ENCODE measurements around the gene APP. TPM values are rescaled to one million over a fixed set of nuclear protein-coding genes. Genes with fewer than 3 reads are reported as not detected.

Gene APP
- total RNA-seq, 1 donor: 404 TPM

DNA sequence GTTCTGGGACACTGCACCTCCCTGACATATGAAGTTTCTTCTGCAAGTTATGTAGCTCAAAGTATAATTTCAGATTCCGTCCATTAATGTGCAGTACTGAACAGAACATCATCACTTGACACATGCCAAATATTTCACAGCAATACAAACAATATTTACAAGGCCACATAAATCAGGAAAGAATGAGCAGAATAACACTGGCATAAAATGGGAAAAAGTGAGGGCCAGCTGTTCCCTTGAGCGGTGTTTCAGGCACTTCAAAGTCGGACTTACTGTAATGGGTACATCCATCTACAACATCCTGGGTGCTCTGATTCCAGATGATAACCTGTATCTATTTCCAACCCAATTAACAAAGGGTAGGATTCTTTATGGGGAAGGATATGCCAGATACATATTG is 217.4 kb downstream of the APP start:
- no peak for DNase-seq (ENCODE audit: low read depth)
- H3K4me3 ChIP-seq (ENCODE audit: low read depth, low read length): no peak overlapping the region
- TF ChIP-seq CTCF (IDR thresholded peaks at IDR 0.05; ENCODE audit: insufficient read depth, low read length): no peak

DNA sequence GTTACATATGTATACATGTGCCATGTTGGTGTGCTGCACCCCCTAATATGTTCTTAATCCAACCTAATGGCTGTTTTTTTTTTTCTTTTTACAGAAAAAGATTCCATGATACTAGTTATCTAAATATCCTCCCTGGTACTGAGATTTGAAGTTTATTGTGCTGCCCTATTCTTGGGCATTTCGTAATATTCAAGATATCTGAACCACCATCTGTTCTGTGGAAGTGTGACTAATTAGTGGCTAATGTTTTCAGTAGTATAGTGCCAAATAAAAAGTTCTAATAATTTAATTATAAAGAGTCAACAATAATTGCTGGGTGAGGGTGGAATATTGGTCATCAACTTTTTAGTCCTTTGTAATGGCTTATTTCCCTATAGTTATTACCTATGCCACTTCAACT is 218.3 kb downstream of the APP start:
- DNase-seq (ENCODE audit: low read depth): no peak
- TF ChIP-seq CTCF (IDR thresholded peaks at IDR 0.05; ENCODE audit: insufficient read depth, low read length): no peak
- no peak overlapping the region for H3K4me3 ChIP-seq (ENCODE audit: low read depth, low read length)

GRCh38 chr21:25949701-25950100 is 220.9 kb downstream of the APP start:
- peak; percentile 46 for DNase-seq (ENCODE audit: low read depth)
- TF ChIP-seq CTCF (IDR thresholded peaks at IDR 0.05; ENCODE audit: insufficient read depth, low read length): no peak

GRCh38 chr21:25944672-25945213 is 225.8 kb downstream of the APP start:
- no peak overlapping the region for H3K4me3 ChIP-seq (ENCODE audit: low read depth, low read length)
- DNase-seq (ENCODE audit: low read depth): no peak
- TF ChIP-seq CTCF (IDR thresholded peaks at IDR 0.05; ENCODE audit: insufficient read depth, low read length): no peak

More at GRCh38 chr21:25949701-25950100, 220.9 kb downstream of the APP start:
- no peak overlapping the region for H3K4me3 ChIP-seq (ENCODE audit: low read depth, low read length)

GRCh38 chr21:25944082-25944481 is 226.5 kb downstream of the APP start:
- DNase-seq (ENCODE audit: low read depth): no peak
- H3K4me3 ChIP-seq (ENCODE audit: low read depth, low read length): no peak overlapping the region
- no peak for TF ChIP-seq CTCF (IDR thresholded peaks at IDR 0.05; ENCODE audit: insufficient read depth, low read length)

DNA sequence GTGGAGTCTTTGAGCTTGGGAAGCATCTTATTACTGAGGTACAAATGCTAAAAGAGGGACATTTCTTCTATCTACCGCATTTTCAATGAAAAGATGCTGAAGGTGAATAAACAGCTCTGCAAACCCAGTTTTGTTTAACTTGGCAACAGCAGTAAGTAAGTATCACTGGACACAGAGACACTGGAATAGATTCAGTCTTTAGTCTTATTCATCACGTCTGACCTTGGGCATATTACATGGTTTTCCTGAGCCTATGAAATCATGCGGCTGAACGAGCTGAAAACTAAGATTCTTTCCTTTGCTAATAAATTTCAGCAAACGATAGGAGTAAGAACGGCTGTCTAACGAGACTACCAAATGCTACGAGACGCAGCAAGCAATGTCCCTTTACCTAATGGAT is 228.4 kb downstream of the APP start:
- peak; percentile 57 for DNase-seq (ENCODE audit: low read depth)
- no peak for TF ChIP-seq CTCF (IDR thresholded peaks at IDR 0.05; ENCODE audit: insufficient read depth, low read length)
- H3K4me3 ChIP-seq (ENCODE audit: low read depth, low read length): no peak overlapping the region

DNA sequence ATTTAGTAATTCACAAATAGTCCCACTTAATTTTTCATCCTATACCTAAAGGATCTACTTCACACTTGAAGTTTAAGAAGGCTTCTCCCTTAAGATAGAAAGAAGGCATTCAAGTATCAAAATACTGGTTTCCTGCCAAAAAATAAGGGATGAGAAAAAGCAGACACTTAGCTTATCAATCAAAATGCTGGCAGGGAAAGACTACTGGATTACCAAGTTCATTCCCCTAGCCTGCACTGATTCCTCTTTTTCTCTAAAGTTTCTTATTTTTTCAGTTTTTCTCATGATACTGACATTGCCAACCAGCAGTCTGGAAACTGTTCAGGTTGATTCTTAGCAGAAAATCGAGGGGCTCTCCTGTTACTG is 231.2 kb downstream of the APP start:
- H3K4me3 ChIP-seq (ENCODE audit: low read depth, low read length): no peak overlapping the region
- peak; percentile 24 for DNase-seq (ENCODE audit: low read depth)
- no peak for TF ChIP-seq CTCF (IDR thresholded peaks at IDR 0.05; ENCODE audit: insufficient read depth, low read length)
